ENCODE measurements around the gene PLEKHH1.

Gene PLEKHH1

DNA sequence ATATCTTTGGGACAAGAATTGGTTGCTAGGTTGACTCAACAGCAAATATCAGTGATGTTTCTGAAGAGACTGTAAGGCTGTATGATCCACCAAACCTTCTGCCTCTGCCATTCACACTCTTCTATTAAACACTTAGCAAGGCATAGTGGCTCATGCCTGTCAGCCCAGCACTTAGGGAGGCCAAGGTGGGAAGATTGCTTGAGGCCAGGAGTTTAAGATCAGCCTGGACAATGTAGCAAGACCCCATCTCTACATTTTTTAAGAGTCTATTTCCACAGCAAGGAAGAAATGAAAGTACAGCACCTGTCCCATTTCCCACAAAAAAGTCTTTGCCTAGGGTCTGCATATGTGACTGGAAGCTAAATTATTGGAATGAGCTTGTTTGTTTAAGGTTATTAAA, 94.4 kb downstream of the PLEKHH1 start:
- no peak for DNase-seq (ENCODE audit: low read depth in 2 of 2)

DNA sequence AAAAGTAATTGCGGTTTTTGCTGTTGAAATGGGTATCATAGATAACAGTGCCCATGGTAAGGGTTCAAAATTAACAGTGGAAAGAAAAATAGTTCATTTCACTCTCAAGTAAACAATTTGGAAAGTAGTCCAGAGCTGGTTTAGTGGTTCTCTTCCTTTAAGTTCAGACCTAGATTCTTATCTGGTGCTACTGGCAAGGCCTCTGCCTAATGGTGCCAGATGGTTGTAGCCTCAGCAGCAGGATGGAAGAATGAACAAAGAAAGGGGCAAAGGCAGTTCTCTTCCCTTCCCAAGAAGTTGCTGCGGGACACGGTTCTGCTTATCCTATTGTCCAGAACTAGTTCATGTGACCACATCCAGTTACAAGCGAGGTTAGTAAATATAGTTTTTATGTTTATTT, 97.1 kb downstream of the PLEKHH1 start:
- no peak for DNase-seq (ENCODE audit: low read depth in 2 of 2)

DNA sequence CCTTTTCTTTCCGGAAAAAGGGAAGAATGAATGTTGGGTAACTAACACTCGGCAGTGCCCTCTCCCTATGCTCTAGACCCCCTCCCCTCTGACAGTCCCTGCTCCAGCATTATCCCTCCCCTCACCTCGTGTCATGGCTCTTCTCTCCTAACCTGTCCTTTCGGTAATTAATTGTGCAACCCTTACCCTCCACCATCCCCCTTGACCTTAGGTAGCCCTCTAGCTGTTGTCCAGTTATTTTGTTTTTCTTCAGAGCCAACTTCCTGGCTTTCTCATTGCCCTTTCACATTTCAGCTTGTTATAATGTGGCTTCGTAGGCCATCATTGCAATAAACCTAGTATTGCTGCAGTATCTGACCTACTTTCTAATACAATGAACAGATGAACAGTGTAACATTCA, 97.8 kb downstream of the PLEKHH1 start:
- DNase-seq (ENCODE audit: low read depth in 2 of 2), result no peak

DNA sequence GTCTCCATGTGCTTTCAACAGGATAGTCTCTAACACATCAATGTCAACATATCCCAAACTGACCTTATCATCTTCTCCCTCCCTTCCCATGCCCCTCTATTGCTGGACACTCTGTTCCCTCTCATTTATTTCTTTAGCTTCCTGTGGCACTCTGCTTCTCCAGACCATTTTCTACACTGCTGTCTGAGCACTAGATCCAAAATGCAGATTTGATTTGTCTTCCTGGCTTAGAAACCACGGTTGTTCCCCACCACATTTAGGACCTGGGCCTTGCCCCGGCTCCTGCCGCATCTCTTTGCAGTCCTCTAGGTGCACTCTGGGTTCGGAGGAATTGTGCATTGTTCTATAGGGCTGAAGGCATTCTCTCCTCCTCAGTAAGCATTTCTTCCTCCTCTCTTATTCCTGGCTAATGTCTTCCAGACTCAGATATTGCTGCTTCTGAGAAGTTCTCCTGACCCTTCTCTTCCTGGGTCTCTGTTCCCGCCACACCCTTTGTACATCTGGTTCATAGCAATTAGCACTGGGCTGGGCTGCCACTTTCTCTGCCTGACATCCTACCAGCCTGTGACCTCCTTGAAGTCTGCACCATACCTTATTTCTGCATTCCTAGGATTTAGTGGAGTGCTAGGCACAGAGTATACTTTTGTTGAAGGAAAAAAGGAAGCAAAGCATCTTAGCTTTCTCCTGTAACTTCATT, 100.5 kb downstream of the PLEKHH1 start:
- DNase-seq (ENCODE audit: low read depth in 2 of 2), result no peak

DNA sequence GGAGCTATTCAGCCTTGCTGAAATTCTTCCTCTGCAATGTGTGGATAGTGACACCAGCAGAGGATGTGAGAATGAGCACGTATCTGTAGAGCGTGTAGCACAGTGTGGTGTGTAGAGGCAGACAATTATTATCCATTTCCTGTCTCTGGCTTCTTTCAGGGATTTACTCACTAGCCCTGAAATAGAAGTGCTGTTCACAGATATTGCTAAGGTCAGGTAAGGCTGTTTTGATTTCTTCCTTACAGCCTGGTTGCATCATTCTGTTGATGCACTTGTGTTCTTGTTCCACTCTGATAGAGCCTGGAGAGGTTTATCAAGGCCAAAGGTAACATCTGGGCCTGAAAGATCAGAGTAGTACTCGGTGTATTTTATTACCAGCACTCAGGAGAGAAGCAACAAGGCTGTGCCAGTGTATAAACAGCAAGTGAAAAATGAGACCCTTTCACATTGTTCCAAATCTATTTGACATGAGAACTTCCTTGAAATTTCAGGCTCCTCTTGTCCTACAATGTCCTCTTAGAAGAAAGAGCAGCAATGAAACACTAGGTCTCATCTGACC, 103.3 kb downstream of the PLEKHH1 start:
- no peak for DNase-seq (ENCODE audit: low read depth in 2 of 2)

DNA sequence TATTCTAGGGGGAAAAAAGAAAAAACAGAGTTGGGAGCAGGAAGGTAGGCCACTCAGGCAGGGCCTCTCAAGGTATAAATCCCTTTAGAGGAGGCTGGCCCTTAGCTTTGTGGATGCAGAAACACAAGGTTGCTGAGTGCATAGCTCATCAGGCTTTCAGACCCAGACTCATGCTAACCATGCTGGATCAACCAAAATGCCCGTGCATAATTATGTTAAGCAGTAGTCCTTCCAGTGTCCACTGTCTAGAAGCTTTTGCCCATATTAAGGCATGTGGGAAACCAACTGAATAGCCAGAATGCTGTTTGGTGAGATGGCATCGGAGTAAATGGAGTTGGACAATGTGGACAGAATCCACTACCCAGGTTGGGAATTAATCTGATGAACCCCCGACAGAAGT, 105.6 kb downstream of the PLEKHH1 start:
- no peak for DNase-seq (ENCODE audit: low read depth in 2 of 2)
